Erythroblast (primary cell): ENCODE results near the gene SLIT1.

Experiments used
- GATA1 ChIP-seq: IDR thresholded peaks from 2 replicates; pipeline ENCODE4 v1.6.1; 2011; ENCODE audit warnings: low read depth, mild to moderate bottlenecking, control low read depth, low read length, moderate library complexity
- POLR2A ChIP-seq: IDR thresholded peaks from 2 replicates; pipeline ENCODE4 v1.6.1; 2011; ENCODE audit warnings: mild to moderate bottlenecking, low read length

GRCh38 chr10:97140049-97140846, 45.5 kb downstream of the SLIT1 start:
- TF ChIP-seq POLR2A (no peak), GATA1 (no peak)
